Medulla oblongata (tissue), 1 donor: Measurements from ENCODE around the gene NAV3.
"Not testable (repeated sequence)": the region's sequence is repeated elsewhere in the genome, so short reads cannot be mapped to it uniquely, and the experiment has no call there.

ENCODE experiments used
- DNase-seq: peaks from one replicate; pipeline ENCODE4 v3.0.0-alpha.2; 2015; ENCODE audit errors: extremely low spot score

The NAV3 gene

DNA sequence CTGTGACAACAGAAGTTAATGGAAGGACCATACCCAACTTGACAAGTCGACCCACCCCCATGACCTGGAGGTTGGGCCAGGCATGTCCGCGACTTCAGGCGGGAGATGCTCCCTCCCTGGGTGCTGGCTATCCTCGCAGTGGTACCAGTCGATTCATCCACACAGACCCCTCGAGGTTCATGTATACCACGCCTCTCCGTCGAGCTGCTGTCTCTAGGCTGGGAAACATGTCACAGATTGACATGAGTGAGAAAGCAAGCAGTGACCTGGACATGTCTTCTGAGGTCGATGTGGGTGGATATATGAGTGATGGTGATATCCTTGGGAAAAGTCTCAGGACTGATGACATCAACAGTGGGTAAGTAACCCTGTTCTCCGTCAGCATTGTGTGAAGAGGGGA, 220.1 kb downstream of the NAV3 start:
- DNase-seq = no peak

DNA sequence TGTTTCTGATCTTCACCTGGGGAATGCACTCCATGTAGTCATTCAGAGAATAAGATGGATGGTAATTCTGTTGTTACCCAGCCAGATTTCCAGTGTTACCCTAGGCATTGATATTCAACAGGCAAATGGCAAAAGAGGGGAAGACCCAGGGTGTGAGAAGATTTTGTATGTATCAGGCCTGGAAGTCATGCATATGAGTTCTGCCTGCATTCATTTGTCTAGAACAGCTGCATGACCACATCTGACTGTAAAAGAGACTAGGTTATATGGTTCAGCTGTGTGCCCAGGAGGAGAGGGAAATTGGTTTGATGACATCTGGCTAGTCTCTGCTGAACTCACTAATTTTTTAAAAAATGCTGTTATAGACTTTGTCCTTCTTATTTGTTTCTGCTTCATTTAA, 224.9 kb downstream of the NAV3 start:
- no peak for DNase-seq

GRCh38 chr12:78057075-78057474, 226.4 kb downstream of the NAV3 start:
- DNase-seq = no peak

GRCh38 chr12:78060186-78060585, 229.5 kb downstream of the NAV3 start:
- DNase-seq = no peak

DNA sequence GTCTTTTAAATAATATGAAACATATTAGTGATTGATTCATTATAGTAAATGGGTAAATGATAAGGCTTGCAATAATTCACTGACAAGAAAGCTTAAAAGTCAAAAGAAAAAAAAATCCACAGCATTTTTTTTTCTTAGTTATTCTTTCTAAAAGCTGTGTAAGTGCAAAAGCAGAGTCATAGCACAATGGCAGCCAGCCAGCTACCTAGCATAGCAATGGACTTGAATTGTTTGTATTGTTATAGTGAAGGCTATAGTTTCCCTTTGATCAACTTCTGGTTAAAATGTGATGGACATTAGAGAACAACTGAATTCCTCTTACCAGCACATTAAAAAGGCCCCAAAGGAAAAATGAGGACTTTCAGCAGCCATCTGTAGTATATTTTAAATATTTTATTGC, 232.1 kb downstream of the NAV3 start:
- DNase-seq = peak; percentile 38

DNA sequence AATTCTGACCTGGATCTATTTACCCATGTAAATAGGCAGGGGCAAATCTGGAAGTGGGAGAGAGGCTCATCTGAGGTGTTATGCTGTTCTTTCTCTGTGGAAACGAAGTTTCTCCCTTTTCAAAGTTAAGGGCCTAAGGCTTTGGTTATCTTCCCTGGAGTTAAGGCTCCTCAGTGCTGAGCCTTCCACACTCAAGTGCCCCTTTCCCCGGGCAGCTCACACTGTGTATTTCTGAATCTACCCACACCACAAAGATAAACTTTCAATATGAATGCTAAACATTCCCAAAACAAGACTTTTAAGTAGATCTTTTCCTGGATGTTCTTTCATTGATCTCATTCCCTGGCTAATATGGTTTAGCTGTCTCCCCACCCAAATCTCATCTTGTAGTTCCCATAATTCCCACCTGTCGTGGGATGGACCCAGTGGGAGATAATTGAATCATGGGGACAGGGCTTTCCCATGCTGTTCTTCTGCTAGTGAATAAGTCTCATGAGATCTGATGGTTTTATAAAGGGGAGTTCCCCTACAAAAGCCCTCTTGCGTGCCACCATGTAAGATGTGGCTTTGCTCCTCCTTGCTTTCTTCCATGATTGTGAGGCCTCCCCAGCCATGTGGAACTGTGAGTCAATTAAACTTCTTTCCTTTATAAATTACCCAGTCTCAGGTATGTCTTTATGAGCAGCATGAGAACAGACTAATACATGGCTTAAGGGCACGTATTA, 251.1 kb downstream of the NAV3 start:
- no peak for DNase-seq

GRCh38 chr12:78085542-78086182, 255.0 kb downstream of the NAV3 start:
- no peak for DNase-seq

DNA sequence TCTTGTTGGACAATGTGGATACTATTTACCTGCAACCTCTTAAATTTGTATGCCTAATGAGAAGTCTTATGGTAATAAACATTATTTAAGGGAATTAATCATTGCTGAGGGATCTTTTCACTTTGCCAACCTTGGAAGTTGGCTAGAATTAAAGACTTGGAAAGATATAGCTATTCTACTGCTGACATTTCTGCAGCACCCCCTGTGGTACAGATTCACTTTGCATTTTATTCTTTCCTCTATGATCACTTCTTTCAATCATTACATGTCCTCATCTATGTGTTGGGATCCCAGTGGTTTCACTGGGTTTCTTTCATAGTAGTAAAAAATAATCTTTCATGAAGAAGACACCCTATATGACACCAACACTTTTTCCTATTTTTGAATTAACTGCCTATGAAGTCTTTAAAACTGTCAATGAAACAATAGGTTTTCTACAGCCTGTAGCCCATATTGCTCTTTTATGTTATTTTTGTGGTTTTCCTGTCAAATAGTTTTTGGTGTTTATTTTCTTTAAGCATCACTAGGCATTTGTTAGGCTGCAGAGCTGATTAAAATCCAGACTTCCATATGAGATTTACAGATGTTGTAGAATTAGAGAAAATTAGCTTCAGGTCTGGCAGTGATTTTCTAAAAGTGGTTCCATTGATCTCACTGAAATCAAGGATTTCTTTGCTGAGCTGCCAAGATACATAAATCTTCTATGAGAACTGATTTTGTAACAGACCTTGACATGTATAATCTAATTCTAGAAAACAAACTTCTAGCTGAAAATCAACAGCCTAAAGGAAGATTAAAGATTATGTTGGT, 256.1 kb downstream of the NAV3 start:
- DNase-seq = no peak

GRCh38 chr12:78087363-78087675, 256.6 kb downstream of the NAV3 start:
- DNase-seq = no peak

GRCh38 chr12:78088391-78088832, 257.7 kb downstream of the NAV3 start:
- DNase-seq = peak; percentile 74

- no peak for DNase-seq
Observed at GRCh38 chr12:78090266-78090665, 259.6 kb downstream of the NAV3 start.

- DNase-seq = no peak
Observed at GRCh38 chr12:78095623-78096022, 264.9 kb downstream of the NAV3 start.

DNA sequence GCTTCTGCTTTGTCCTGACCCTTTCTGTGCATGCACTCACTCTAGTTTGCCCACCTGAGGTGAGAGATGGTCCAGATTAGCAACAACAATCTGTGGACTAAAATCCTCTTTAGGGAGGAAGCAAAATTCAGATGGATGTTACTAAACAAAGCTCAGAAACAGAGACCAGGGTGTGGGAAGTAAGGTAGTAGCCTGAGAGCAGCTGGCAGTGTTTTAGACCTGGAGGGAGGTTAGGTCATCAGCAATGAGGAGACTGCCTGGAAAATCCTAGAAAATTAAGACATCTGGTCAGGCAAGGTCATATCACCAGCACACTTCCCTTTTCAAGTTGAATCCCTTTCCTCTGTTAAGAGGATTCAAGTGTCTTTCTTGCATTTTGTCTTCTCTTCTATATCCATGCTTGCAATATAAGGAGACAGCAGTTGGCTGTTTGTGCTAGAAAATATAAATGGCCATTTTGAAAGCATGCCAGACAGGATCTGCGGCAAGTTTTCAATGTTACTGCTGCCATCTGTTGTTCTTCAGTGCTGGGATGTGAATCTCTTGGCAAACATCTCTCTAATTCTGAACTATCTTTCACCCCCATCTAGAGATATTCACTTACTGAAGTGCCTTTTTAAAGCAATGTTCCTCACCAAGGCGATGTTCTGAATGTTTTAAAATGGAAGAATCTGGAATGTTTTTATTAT, 266.4 kb downstream of the NAV3 start:
- peak; percentile 72 for DNase-seq

DNA sequence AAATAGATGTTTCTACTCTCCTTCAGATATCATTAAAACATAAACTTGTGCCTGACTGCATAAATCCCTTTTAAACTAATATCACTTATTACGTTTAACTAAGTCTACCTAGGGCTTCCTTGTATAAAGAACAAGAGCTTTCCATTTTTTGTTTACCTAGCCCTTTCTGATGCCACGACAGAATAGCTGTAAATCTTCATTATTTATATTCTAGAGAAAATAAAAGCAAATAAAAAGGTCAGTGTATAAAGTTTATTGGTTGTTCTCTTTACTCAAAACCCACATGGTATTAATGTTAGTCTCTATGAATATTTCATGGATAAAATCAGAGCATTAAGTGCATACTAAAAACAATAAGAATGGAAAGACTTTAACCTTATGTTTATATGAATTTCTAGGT, 269.1 kb downstream of the NAV3 start:
- DNase-seq = no peak

DNA sequence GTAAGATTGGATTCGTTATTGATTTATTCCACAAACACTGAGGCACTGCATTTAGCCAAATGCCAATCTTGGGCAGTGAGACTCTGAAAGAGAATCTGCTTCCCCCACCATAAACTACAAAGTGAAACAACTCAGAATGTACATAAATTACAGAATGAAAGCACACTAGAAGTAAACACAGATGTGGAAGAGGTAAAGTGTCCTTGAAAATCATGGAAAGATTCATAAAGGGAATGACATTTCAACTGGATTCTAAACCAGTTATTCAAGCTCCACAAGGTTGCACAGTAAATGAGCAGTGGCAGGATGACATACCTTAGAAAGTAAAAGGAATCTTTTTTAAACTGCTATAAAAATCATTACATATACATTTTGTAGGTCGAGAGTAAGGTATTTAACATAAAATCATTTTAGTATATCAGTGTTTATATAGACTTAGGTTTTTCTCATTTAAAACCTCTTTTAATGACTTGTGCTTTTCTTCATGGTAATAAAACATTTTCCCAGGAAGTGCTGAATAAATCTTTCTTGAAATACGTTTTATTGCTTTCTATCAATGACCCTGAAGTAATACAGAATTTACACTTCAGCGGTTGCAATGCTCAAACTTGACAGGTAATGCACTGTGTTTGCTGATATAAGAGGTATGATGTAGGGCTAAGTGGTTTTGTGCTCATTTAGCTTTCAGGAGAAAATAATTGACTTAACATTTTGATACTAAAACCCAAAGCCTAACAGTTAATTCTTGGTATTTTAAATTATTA, 270.6 kb downstream of the NAV3 start:
- DNase-seq = no peak

DNA sequence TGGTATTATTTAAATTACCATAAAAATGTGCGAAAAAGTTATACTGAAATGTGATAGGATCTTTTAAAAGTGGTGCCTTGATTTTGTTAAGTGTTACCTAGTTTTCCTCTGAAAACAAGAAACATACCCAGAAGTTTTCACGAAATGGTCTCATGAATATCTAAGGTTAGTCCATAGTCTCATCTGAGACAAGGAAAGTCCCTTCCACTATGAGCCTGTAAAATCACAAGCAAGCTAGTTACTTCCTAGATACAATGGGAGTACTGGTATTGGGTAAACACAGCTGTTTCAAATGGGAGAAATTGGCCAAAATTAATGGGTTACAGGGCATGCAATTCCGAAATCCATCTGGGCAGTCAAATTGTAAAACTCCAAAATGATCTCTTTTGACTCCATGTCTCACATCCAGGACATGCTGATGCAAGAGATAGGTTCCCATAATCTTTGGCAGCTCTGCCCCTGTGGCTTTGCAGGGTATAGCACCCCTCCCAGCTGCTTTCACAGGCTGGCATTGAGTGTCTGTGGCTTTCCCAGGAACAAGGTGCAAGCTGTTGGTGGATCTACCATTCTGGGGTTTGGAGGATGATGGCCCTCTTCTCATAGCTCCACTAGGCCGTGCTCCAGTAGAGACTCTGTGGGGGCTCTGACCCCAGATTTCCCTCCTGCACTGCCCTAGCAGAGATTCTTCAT, 271.4 kb downstream of the NAV3 start:
- no peak for DNase-seq

GRCh38 chr12:78102801-78103200, 272.1 kb downstream of the NAV3 start:
- DNase-seq = not testable (repeated sequence)

GRCh38 chr12:78115889-78116288, 285.2 kb downstream of the NAV3 start:
- DNase-seq = no peak

DNA sequence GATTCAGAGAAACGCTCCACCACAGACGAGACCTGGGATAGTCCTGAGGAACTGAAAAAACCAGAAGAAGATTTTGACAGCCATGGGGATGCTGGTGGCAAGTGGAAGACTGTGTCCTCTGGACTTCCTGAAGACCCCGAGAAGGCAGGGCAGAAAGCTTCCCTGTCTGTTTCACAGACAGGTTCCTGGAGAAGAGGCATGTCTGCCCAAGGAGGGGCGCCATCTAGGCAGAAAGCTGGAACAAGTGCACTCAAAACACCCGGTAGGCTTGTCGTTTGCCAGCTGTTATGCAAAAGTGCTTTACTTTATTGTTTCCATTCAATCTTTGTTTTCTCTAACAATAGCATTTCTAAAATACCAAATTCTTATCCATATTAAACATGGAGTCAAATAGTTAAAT, 287.3 kb downstream of the NAV3 start:
- DNase-seq = no peak

DNA sequence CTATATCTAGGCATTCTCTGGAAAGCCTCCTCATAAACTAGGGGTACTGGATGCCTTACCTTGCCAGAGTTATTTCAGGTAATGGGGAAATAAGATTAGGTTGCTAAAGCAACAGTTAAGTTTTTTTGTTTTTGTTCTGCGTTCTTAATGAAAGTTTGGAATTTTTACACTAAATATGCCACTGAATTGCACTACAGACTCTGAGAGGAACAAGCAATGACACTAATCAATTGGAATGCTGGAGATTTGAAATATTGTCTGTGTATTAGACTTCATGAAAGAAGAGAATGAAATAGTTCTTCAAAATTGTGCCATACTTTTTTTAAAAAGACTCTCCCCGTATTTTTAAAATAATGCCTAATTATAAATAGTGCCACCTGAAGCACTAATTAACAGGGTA, 287.8 kb downstream of the NAV3 start:
- DNase-seq = no peak

DNA sequence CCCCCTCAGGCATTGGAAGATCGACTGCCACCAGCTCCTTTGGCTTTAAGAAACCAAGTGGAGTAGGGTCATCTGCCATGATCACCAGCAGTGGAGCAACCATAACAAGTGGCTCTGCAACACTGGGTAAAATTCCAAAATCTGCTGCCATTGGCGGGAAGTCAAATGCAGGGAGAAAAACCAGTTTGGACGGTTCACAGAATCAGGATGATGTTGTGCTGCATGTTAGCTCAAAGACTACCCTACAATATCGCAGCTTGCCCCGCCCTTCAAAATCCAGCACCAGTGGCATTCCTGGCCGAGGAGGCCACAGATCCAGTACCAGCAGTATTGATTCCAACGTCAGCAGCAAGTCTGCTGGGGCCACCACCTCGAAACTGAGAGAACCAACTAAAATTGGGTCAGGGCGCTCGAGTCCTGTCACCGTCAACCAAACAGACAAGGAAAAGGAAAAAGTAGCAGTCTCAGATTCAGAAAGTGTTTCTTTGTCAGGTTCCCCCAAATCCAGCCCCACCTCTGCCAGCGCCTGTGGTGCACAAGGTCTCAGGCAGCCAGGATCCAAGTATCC, 288.7 kb downstream of the NAV3 start:
- no peak for DNase-seq
